HTERT RPE-1 (cell line): ENCODE measurements around the gene ITIH5.

ENCODE experiments used
- in situ Hi-C: fragments of 300-500 bp; cut with MboI; formaldehyde crosslinking; loops from 4 replicates; pipeline ENCODE4 v1.14.3; 2020; ENCODE audit warnings: low sequenced_read_pairs

Gene ITIH5

GRCh38 chr10:7589748-7590147 is 77.0 kb downstream of the ITIH5 start:
- in situ Hi-C loops, result no loop called here

DNA sequence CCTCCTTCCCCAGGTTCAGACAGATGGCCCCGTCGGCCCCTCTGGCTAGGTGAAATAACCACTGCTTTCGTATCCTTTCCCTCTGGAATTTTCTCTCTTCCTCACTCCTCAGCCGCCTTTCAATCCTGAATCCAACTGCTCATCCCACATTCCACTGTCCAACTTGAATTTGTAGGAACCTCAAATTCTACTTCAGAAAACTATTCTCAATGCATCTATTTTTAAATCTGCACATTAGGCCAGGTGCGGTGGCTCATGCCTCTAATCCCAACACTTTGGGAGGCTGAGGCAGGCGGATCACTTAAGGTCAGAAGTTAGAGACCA is 78.9 kb downstream of the ITIH5 start:
- in situ Hi-C loops, result no loop called here

DNA sequence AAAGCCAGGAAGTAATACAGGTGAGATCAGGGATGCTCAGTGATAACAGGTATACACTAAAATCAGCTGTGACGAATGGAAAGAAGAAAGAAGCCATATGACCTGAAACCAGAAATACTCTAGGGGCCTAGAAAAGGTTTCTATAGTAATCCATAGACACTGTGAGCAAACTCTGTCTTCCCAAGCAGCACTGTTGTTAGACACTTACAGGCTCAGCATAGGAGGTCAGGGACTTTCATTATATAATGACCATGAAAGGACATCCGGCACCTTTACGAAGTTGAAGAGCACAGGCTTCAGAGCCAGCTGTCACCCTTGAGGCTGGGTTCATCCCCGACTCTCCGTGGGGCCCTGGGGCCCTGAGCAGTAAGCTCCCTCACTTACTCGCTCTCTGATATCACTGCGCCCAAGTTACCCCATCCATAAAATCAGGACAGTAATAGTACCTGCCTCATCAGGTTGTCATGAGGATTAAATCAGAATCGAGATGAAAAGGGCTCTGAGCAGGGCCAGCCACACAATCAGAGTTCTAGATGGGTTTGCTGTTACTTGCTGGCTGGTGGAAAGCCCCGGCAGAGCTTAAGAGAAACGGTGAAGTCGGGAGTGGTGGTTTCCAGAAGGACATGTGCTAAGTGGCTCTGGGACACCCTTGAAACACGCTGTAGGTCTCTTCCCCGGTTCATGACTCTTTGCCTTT is 79.5 kb downstream of the ITIH5 start:
- in situ Hi-C loops, result no loop called here

DNA sequence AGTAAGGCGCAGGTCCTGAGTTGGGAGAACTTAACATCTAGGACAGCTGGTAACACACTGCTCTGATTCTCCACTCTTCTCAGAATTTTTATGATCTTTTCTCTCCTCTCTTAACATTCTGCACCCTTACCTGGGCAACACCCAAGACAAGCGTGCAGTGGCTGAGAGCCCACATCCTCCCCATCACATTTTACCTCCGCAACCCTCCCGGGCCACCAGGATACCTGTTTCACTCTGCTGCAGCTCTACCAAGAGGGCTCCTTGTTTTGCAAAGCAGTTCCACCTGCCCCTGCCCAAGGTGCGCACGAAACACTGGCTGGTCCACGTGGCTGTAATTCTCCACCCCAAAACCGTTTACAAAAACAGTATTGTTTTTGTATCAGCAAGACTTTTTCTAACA is 81.5 kb downstream of the ITIH5 start:
- in situ Hi-C loops, result no loop called here

DNA sequence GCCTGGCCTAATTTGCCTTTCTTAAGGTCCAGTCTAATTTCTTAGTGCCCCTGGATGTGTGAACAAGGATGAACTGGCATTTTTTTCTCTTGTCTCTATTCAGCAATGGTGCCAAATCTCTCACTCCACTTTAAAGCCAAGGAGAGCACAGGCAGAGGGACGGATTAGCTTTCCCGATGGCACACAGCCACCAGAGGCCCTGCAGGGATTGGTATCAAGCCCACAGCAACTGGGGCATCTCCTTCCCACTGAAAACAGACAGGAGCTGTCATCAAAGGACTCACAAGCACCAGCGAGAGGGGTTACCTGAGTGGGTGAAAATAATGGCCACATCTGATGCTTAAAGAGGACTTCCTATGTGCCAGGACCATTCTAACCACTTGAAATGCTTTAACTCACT is 83.1 kb downstream of the ITIH5 start:
- in situ Hi-C loops, result no loop called here

GRCh38 chr10:7580520-7580919 is 86.2 kb downstream of the ITIH5 start:
- in situ Hi-C loops, result no loop called here

- in situ Hi-C loops, result no loop called here
These were observed 87.1 kb downstream of the ITIH5 start for GRCh38 chr10:7579681-7580080.

DNA sequence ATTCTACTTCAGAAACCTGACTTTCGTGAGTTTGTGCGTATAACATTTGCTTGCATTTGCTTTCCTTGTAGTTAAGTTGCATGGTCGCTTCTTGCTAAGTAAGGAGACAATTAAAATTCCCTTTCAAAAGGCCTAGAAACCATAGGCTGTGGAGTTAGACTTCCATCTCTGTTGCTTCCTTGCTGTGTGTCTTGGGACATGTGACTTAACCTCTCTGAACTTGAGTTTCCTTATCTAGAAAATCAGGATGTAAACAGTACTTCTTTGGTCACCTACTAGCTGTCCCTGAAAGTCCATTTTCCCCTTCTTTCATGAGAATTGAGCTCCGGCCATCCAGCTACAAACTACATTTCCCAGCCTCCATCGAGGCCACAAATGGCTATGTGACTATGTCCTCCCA is 89.2 kb downstream of the ITIH5 start:
- in situ Hi-C loops, result no loop called here

GRCh38 chr10:7577176-7577575 is 89.6 kb downstream of the ITIH5 start:
- in situ Hi-C loops, result no loop called here

GRCh38 chr10:7576340-7576739 is 90.4 kb downstream of the ITIH5 start:
- in situ Hi-C loops, result no loop called here

DNA sequence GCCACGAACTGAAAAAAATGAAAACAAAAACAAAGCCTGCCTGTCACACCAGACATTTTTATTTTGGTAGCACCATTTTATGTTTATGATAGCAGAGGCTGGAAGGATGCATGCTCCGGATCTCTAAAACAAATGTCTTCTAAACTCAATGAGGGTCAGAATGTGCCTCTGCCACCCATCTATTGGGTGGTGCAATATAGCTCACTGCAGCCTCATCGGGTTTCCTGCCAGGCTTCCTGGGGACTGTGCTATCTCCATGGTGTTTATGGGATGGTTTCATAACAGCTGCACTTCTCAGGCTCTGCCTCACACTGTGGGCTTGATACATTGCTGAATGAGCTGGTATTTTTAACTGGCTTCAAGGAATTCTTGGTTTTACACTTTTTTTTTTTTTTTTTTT is 94.4 kb downstream of the ITIH5 start:
- in situ Hi-C loops, result no loop called here

GRCh38 chr10:7571981-7572380 is 94.8 kb downstream of the ITIH5 start:
- in situ Hi-C loops, result no loop called here

DNA sequence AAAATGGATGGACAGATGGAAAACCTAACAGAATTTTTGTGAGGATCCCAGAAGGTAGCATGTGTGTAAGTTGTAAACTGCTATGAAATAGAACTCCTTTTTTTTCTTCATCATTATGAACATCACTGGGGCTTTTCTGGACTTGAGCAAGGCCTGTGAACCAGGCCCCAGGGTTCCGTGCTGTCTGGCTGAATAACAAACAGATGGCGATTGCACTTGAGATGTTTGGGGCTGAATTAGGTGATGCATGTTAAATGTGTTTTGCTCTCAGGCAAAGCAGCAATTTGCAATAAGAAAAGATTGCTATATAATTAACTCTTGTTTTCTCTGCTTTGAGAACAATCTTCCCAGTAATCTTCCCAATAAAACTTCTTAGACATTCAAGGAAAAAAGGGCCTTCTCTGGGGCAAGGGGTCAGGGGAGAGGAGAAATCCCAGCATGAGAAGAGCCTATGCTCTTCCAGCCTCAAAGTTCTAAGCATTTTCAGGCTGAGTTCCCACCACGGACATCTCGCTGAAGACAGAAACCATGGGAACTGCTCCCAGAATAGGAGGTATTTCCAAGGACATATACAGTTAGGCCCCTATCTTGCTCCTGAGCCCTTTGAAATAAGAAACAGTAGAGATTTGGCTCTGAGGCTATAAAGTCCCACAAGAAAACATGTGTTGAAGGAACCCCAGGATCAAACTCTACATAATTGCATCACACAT is 98.7 kb downstream of the ITIH5 start:
- in situ Hi-C loops, result no loop called here

GRCh38 chr10:7566891-7567290 is 99.9 kb downstream of the ITIH5 start:
- in situ Hi-C loops, result no loop called here

DNA sequence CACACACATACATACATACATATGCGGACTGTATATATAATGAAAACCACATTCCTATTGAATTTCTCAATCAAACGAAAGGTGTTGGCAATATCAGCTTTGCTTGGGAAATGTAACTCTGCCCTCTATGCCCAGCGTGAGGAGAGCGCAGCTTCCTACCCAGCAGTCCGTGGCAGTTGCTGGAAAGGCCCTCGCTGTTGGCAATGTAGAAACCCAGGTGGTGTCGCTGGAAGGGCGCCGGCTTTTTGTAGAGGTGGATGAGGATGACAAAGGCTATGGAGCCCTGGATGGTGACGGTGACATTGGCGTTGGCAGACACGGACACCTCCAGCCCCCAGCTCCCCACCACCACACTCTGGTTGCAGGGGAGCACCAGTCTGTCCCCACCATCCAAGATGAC is 100.9 kb downstream of the ITIH5 start:
- in situ Hi-C loops, result no loop called here

DNA sequence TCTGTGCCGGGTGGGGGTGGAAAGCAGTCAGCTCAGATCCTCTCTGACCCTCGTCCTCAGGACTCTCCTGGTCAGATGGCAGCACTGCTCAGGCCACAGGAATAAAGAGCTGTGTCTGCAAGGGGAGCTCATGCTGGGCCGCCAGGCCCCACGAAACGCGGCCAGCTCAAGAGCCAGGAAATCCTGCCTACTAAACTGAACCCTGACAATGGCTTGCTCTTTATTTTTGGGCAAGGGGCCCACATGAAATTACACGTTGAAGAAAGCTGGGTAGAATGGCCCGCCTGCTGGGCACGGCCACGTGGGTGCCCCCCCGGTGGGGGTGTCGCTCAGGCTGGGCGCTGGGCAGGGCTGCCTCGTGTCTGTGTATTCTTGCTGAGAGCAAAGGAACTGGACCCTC is 103.0 kb downstream of the ITIH5 start:
- in situ Hi-C loops, result no loop called here

DNA sequence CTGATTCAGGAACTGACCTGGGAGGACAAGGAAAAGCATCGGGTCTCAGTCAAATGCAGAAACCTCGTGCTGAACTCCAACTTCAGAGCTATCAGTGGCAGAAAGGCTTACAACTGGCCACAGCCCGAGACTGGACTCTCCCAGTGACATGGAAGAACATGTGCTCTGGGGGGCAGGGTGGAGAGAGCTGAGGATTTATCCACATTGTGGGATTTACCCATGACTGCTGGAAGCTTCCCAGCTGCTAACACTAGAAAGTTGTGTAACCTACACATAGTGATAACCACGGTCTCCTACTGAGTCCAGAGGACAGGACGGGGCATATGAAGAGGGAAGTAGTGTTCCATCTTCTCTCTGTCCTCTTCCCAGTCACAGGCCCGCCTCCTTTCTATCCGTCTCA is 103.4 kb downstream of the ITIH5 start:
- in situ Hi-C loops, result no loop called here

GRCh38 chr10:7561985-7562384 is 104.8 kb downstream of the ITIH5 start:
- in situ Hi-C loops, result no loop called here

DNA sequence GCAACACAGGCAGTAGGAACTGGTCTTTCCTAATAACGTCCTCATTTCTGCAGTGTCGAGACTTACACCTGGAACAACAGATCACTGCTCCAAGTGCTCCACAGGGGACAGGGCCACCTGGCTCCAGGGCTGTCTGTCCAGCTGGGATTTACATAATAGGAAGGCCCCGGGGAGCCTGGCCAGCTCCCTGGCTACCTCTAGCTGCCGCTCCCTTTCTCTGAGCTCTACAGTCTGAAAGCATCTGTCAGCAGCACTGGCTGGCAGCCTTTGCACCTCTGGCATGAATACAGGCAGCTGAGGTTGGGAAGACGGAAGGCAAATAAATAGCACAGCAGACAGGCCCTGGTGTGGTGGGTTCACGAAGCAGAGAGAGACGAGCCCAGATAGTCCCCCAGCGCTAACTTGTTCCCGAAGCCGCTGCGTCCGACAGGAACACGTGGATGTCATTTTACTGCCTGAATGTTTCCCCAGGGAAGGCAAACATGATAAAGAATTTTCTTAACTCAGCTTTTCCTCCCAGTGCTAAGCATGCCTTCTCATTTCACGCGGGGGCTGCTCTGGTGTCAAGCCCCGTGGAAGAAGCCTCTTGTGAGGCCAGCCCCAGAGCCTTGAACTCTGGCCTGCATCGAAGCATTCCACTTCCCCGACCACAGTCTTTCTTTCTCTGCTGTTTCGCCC is 105.4 kb downstream of the ITIH5 start:
- in situ Hi-C loops, result no loop called here

GRCh38 chr10:7560519-7560918 is 106.2 kb downstream of the ITIH5 start:
- in situ Hi-C loops, result no loop called here

GRCh38 chr10:7559386-7559785 is 107.4 kb downstream of the ITIH5 start:
- in situ Hi-C loops, result no loop called here

DNA sequence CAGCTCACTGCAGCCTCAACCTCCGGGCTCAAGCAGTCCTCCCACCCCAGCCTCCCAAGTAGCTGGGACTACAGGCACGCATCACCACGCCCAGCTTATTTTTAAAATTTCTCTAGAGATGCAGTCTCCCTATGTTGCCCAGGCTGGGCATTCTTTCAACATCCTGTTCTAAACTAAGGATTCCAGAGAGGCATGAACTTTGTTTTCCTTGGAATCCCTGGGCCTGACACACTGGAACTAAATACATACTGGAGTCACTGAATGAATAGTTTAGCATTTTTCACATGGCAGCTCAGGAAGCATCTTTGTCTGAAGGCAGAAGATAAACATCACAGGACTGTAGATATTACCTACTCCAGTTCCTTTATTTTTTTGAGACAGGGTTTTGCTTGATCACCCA is 108.7 kb downstream of the ITIH5 start:
- in situ Hi-C loops, result no loop called here
